Liver (tissue), 9 donors: Measurements from ENCODE around the gene TMEM179. TPM values are rescaled to one million over a fixed set of nuclear protein-coding genes. Genes with fewer than 3 reads are reported as not detected.

Experiments used
- DNase-seq: peaks from one replicate; pipeline ENCODE4 v3.0.0-alpha.2; 2017; ENCODE audit warnings: low spot score
- H3K27ac ChIP-seq, 2 donors: one replicate each; pipeline ENCODE4 v1.7.0; 2013; ENCODE audit warnings: inconsistent platforms in 2 of 2, low read length in 2 of 2, control low read depth in 1 of 2, low read depth in 1 of 2, mild to moderate bottlenecking in 1 of 2
- H3K27me3 ChIP-seq, 4 donors: one replicate each; pipeline versions ENCODE4 v1.6.1 to v1.7.0; 2013; ENCODE audit warnings: low read length in 3 of 4, inconsistent platforms in 1 of 4, mild to moderate bottlenecking in 1 of 4, moderate library complexity in 1 of 4; ENCODE audit not compliant: control insufficient read depth in 4 of 4, insufficient read depth in 4 of 4
- H3K36me3 ChIP-seq, 4 donors: one replicate each; pipeline versions ENCODE4 v1.6.1 to v1.7.0; 2013; ENCODE audit warnings: low read length in 3 of 4, mild to moderate bottlenecking in 3 of 4, low read depth in 1 of 4, moderate library complexity in 1 of 4; ENCODE audit not compliant: control insufficient read depth in 4 of 4, insufficient read depth in 3 of 4
- H3K4me1 ChIP-seq, 4 donors: one replicate each; pipeline versions ENCODE4 v1.6.1 to v1.7.0; 2013; ENCODE audit warnings: low read length in 3 of 4, mild to moderate bottlenecking in 3 of 4, moderate library complexity in 1 of 4; ENCODE audit not compliant: control insufficient read depth in 4 of 4, insufficient read depth in 4 of 4
- H3K4me3 ChIP-seq, 3 donors: one replicate each; pipeline versions ENCODE4 v1.6.1 to v1.7.0; 2013; ENCODE audit warnings: low read length in 3 of 3, control low read depth in 1 of 3, low read depth in 1 of 3, mild to moderate bottlenecking in 1 of 3
- H3K9ac ChIP-seq, 2 donors: one replicate each; pipeline ENCODE4 v1.7.0; 2013; ENCODE audit warnings: low read length in 2 of 2, mild to moderate bottlenecking in 2 of 2, moderate library complexity in 2 of 2, control low read depth in 1 of 2, low read depth in 1 of 2
- H3K9me3 ChIP-seq, 4 donors: one replicate each; pipeline versions ENCODE4 v1.6.1 to v1.7.0; 2013; ENCODE audit warnings: low read length in 3 of 4; ENCODE audit not compliant: control insufficient read depth in 4 of 4
- ATF3 ChIP-seq: IDR thresholded peaks from 2 replicates; pipeline ENCODE4 v1.6.1; 2016; ENCODE audit warnings: antibody characterized with exemption
- EGR1 ChIP-seq, 2 donors: IDR thresholded peaks; 2 replicates each; pipeline ENCODE4 v1.6.1; 2016 to 2018; ENCODE audit warnings: antibody characterized with exemption in 2 of 2, low read depth in 2 of 2
- FOXA1 ChIP-seq: IDR thresholded peaks from 2 replicates; pipeline ENCODE4 v1.6.1; 2016; ENCODE audit warnings: antibody characterized with exemption
- FOXA2 ChIP-seq: IDR thresholded peaks from 2 replicates; pipeline ENCODE4 v1.6.1; 2016; ENCODE audit warnings: antibody characterized with exemption
- GABPA ChIP-seq, 2 donors: IDR thresholded peaks in 1 of 2; conservative IDR thresholded peaks in 1 of 2; 2 replicates each; pipeline ENCODE4 v1.6.1; 2016; ENCODE audit warnings: antibody characterized with exemption in 2 of 2, mild to moderate bottlenecking in 1 of 2, moderate library complexity in 1 of 2
- HNF4A ChIP-seq, 2 donors: conservative IDR thresholded peaks; 2 replicates each; pipeline ENCODE4 v1.6.1; 2016; ENCODE audit warnings: antibody characterized with exemption in 2 of 2, mild to moderate bottlenecking in 2 of 2
- HNF4G ChIP-seq: IDR thresholded peaks from 2 replicates; pipeline ENCODE4 v1.6.1; 2016; ENCODE audit warnings: antibody characterized with exemption
- JUND ChIP-seq, 2 donors: IDR thresholded peaks; 2 replicates each; pipeline ENCODE4 v1.6.1; 2016; ENCODE audit warnings: antibody characterized with exemption in 2 of 2
- MAX ChIP-seq: IDR thresholded peaks from 2 replicates; pipeline ENCODE4 v1.6.1; 2016; ENCODE audit warnings: antibody characterized with exemption
- NR2F2 ChIP-seq: IDR thresholded peaks from 2 replicates; pipeline ENCODE4 v1.6.1; 2016; ENCODE audit warnings: antibody characterized with exemption
- RAD21 ChIP-seq, 2 donors: IDR thresholded peaks; 2 replicates each; pipeline ENCODE4 v1.6.1; 2016; ENCODE audit warnings: antibody characterized with exemption in 2 of 2, mild to moderate bottlenecking in 2 of 2
- SP1 ChIP-seq: IDR thresholded peaks from 2 replicates; pipeline ENCODE4 v1.6.1; 2018; ENCODE audit warnings: antibody characterized with exemption, mild to moderate bottlenecking
- TAF1 ChIP-seq: conservative IDR thresholded peaks from 2 replicates; pipeline ENCODE4 v1.6.1; 2016; ENCODE audit warnings: antibody characterized with exemption, mild to moderate bottlenecking
- YY1 ChIP-seq: IDR thresholded peaks from 2 replicates; pipeline ENCODE4 v1.6.1; 2016; ENCODE audit warnings: antibody characterized with exemption, mild to moderate bottlenecking
- ZBTB33 ChIP-seq: IDR thresholded peaks from 2 replicates; pipeline ENCODE4 v1.6.1; 2016; ENCODE audit warnings: antibody characterized with exemption
- WGBS: extraction: QIAGEN DNeasy Blood & Tissue Kit; methylation state at CpG from one replicate; pipeline ENCODE4 v1.1.7; 2013; 5-methylcytosine and 5-hydroxymethylcytosine counted together
- polyA plus RNA-seq, 2 donors: library from polyadenylated mRNA; stranded (reverse) in 1 of 2; unstranded in 1 of 2; fragments of 200-250 nt in 1 of 2; fragments of >200 nt in 1 of 2; fragmentation: Nextera tagmentation in 1 of 2; extraction: Ambion mirVana in 1 of 2; gene quantifications; one replicate each; pipeline versions ENCODE4 v1.2.1 to v1.2.3, GENCODE V29; 2013 to 2015
- total RNA-seq, 2 donors: library from RNA; depleted of rRNA; stranded (reverse); fragments of >200 nt; gene quantifications; one replicate each; pipeline ENCODE4 v1.2.3, GENCODE V29; 2014
- TF ChIP-seq, protein P1 (sequence below): IDR thresholded peaks from 2 replicates; pipeline ENCODE4 v1.6.1; 2016; ENCODE audit warnings: antibody characterized with exemption, mild to moderate bottlenecking
- TF ChIP-seq, protein P2 (sequence below): fragments of 150-350 bp; IDR thresholded peaks from 2 replicates; pipeline ENCODE4 v1.5.1; 2017; ENCODE audit warnings: improper control_type of control experiment, low read depth, low read length; ENCODE audit not compliant: missing input control
- donor health status: healthy.
- donor health status: healthy.
- donor health status: healthy.
- donor health status: healthy.
- donor health status: healthy.

The TMEM179 gene
- total and polyA plus RNA-seq, 4 donors = 0.12 to 0.37 TPM; not detected in 2

DNA sequence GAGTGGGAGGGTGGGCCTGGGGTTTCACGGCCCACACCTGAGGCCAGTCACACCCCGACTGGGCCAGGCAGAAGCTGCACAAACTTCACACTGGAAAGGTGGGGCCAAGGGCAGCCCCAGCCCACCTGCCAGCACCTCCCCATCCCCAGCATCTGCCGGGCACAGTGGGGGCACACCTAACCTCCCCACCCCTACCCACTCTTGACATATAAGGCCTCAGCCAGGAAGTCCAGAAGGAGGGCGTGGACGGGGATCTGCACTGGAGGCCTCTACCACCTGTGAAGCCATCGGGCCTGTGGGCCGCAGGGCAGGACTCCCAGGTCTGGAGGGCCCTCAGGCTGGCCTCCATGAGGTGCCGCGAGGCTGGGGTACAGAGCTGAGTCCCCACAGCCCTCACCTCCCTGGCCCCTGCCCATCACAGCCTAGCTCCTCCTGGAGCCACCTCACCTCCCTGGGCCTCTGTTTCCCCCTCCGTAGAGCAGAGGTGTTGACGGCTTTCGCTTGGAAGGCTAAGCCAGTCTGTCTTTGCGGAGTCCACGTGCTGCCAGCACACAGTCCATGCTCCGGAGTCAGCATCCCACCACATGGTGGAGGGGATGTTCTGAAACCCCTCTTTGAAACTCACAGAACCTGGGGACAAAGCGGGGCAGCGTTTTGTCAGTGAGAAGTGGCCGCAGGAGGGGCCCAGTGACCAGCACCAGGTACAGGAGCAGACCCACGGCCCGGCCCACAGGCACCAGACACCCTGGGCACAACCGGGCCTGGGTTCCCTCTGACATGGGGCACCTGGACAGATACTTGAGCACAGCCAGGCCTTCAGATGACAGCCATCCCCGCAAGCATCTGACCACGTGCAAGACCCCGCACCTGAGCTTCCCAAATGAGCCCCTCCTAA is 46.7 kb upstream of the TMEM179 start:
- H3K27ac ChIP-seq = no peak overlapping the region
- WGBS = 91% methylated on average over 24 of the region's 24 CpGs
- H3K4me3 ChIP-seq = no peak overlapping the region
- TF ChIP-seq YY1 (no peak), HNF4A (conservative IDR thresholded peaks at IDR 0.05) (no peak), MAX (no peak), TAF1 (no peak), GABPA (IDR thresholded peaks at IDR 0.05 in 1 of 2, conservative IDR thresholded peaks at IDR 0.05 in 1 of 2) (no peak)
- H3K9me3 ChIP-seq = no peaks in the 10 kb centered on the region
- peaks cover 0 to 32% (median 14%) of the 10 kb centered on the region in 4 donors for H3K4me1 ChIP-seq
- no peaks in the 10 kb centered on the region for H3K36me3 ChIP-seq
- no peak overlapping the region for H3K9ac ChIP-seq
- H3K27me3 ChIP-seq = no peaks in the 10 kb centered on the region
- no peak for DNase-seq

GRCh38 chr14:104650057-104650980 is 45.7 kb upstream of the TMEM179 start:
- TF ChIP-seq NR2F2 (no peak), EGR1 (IDR thresholded peaks at IDR 0.05; ENCODE audit: low read depth in 2 of 2) (no peak), RAD21 (IDR thresholded peaks at IDR 0.05) (peak; percentile 78 to 88), SP1 (no peak), HNF4A (conservative IDR thresholded peaks at IDR 0.05) (no peak), YY1 (no peak), ZBTB33 (no peak), GABPA (IDR thresholded peaks at IDR 0.05 in 1 of 2, conservative IDR thresholded peaks at IDR 0.05 in 1 of 2) (no peak), TAF1 (no peak), FOXA2 (no peak), JUND (IDR thresholded peaks at IDR 0.05) (no peak), HNF4G (no peak), ATF3 (no peak), FOXA1 (no peak)
- TF ChIP-seq, protein P1, sequence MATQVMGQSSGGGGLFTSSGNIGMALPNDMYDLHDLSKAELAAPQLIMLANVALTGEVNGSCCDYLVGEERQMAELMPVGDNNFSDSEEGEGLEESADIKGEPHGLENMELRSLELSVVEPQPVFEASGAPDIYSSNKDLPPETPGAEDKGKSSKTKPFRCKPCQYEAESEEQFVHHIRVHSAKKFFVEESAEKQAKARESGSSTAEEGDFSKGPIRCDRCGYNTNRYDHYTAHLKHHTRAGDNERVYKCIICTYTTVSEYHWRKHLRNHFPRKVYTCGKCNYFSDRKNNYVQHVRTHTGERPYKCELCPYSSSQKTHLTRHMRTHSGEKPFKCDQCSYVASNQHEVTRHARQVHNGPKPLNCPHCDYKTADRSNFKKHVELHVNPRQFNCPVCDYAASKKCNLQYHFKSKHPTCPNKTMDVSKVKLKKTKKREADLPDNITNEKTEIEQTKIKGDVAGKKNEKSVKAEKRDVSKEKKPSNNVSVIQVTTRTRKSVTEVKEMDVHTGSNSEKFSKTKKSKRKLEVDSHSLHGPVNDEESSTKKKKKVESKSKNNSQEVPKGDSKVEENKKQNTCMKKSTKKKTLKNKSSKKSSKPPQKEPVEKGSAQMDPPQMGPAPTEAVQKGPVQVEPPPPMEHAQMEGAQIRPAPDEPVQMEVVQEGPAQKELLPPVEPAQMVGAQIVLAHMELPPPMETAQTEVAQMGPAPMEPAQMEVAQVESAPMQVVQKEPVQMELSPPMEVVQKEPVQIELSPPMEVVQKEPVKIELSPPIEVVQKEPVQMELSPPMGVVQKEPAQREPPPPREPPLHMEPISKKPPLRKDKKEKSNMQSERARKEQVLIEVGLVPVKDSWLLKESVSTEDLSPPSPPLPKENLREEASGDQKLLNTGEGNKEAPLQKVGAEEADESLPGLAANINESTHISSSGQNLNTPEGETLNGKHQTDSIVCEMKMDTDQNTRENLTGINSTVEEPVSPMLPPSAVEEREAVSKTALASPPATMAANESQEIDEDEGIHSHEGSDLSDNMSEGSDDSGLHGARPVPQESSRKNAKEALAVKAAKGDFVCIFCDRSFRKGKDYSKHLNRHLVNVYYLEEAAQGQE = no peak
- TF ChIP-seq, protein P2, sequence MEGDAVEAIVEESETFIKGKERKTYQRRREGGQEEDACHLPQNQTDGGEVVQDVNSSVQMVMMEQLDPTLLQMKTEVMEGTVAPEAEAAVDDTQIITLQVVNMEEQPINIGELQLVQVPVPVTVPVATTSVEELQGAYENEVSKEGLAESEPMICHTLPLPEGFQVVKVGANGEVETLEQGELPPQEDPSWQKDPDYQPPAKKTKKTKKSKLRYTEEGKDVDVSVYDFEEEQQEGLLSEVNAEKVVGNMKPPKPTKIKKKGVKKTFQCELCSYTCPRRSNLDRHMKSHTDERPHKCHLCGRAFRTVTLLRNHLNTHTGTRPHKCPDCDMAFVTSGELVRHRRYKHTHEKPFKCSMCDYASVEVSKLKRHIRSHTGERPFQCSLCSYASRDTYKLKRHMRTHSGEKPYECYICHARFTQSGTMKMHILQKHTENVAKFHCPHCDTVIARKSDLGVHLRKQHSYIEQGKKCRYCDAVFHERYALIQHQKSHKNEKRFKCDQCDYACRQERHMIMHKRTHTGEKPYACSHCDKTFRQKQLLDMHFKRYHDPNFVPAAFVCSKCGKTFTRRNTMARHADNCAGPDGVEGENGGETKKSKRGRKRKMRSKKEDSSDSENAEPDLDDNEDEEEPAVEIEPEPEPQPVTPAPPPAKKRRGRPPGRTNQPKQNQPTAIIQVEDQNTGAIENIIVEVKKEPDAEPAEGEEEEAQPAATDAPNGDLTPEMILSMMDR = peak; percentile 87
- H3K9ac ChIP-seq = no peak overlapping the region
- peaks cover 0 to 32% (median 14%) of the 10 kb centered on the region in 4 donors for H3K4me1 ChIP-seq
- 9% methylated on average over 56 of the region's 56 CpGs for WGBS
- no peaks in the 10 kb centered on the region for H3K9me3 ChIP-seq
- H3K27ac ChIP-seq = no peak overlapping the region
- no peaks in the 10 kb centered on the region for H3K36me3 ChIP-seq
- peak overlapping the region in 2 of 3 donors; percentile 18 to 19 for H3K4me3 ChIP-seq
- DNase-seq = peak; percentile 71
- no peaks in the 10 kb centered on the region for H3K27me3 ChIP-seq
